ENCODE data around the gene SLC25A5.
A peak's percentile ranks its signal among the peaks of the same experiment; 100 is the strongest.

SLC25A5 gene

GRCh38 chrX:119482481-119483480, 14.5 kb downstream of the SLC25A5 start (continued):
- TF ChIP-seq ZNF2 (tag by site-specific recombination; IDR thresholded peaks at IDR 0.05) = peak; percentile 46; the same call in 1 of the 2 replicates
- TF ChIP-seq, protein P1, sequence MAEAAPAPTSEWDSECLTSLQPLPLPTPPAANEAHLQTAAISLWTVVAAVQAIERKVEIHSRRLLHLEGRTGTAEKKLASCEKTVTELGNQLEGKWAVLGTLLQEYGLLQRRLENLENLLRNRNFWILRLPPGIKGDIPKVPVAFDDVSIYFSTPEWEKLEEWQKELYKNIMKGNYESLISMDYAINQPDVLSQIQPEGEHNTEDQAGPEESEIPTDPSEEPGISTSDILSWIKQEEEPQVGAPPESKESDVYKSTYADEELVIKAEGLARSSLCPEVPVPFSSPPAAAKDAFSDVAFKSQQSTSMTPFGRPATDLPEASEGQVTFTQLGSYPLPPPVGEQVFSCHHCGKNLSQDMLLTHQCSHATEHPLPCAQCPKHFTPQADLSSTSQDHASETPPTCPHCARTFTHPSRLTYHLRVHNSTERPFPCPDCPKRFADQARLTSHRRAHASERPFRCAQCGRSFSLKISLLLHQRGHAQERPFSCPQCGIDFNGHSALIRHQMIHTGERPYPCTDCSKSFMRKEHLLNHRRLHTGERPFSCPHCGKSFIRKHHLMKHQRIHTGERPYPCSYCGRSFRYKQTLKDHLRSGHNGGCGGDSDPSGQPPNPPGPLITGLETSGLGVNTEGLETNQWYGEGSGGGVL (tag by site-specific recombination; IDR thresholded peaks at IDR 0.05) = no peak
- TF ChIP-seq ZNF548 (tag by site-specific recombination; IDR thresholded peaks at IDR 0.05) = no peak
- TF ChIP-seq ZNF416 (tag by site-specific recombination; IDR thresholded peaks at IDR 0.05) = no peak
- peak; percentile 62; the same call in 1 of the 2 replicates for TF ChIP-seq YY2 (tag by site-specific recombination; IDR thresholded peaks at IDR 0.05)
- TF ChIP-seq ZBTB8A (tag by site-specific recombination; IDR thresholded peaks at IDR 0.05) = peak; percentile 37; the same call in 1 of the 2 replicates
- TF ChIP-seq TCF7L2 (IDR thresholded peaks at IDR 0.05; ENCODE audit: borderline replicate concordance, low read depth, low read length) = no peak
- TF ChIP-seq KLF1 (tag by site-specific recombination; IDR thresholded peaks at IDR 0.05) = 0 out of 2 replicates have a peak, but pooled peaks have one; percentile 13
- no peak for TF ChIP-seq OVOL3 (tag by site-specific recombination; IDR thresholded peaks at IDR 0.05)
- peak; percentile 83 for TF ChIP-seq YY1 (tag by site-specific recombination; IDR thresholded peaks at IDR 0.05)
- TF ChIP-seq, protein P2, sequence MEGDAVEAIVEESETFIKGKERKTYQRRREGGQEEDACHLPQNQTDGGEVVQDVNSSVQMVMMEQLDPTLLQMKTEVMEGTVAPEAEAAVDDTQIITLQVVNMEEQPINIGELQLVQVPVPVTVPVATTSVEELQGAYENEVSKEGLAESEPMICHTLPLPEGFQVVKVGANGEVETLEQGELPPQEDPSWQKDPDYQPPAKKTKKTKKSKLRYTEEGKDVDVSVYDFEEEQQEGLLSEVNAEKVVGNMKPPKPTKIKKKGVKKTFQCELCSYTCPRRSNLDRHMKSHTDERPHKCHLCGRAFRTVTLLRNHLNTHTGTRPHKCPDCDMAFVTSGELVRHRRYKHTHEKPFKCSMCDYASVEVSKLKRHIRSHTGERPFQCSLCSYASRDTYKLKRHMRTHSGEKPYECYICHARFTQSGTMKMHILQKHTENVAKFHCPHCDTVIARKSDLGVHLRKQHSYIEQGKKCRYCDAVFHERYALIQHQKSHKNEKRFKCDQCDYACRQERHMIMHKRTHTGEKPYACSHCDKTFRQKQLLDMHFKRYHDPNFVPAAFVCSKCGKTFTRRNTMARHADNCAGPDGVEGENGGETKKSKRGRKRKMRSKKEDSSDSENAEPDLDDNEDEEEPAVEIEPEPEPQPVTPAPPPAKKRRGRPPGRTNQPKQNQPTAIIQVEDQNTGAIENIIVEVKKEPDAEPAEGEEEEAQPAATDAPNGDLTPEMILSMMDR (tag by site-specific recombination; IDR thresholded peaks at IDR 0.05) = peak; percentile 98
- TF ChIP-seq BCL11B (tag by site-specific recombination; IDR thresholded peaks at IDR 0.05; ENCODE audit: low read depth) = no peak
- TF ChIP-seq ZNF544 (tag by site-specific recombination; IDR thresholded peaks at IDR 0.05) = no peak
- TF ChIP-seq, protein P3, sequence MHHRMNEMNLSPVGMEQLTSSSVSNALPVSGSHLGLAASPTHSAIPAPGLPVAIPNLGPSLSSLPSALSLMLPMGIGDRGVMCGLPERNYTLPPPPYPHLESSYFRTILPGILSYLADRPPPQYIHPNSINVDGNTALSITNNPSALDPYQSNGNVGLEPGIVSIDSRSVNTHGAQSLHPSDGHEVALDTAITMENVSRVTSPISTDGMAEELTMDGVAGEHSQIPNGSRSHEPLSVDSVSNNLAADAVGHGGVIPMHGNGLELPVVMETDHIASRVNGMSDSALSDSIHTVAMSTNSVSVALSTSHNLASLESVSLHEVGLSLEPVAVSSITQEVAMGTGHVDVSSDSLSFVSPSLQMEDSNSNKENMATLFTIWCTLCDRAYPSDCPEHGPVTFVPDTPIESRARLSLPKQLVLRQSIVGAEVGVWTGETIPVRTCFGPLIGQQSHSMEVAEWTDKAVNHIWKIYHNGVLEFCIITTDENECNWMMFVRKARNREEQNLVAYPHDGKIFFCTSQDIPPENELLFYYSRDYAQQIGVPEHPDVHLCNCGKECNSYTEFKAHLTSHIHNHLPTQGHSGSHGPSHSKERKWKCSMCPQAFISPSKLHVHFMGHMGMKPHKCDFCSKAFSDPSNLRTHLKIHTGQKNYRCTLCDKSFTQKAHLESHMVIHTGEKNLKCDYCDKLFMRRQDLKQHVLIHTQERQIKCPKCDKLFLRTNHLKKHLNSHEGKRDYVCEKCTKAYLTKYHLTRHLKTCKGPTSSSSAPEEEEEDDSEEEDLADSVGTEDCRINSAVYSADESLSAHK (tag by site-specific recombination; IDR thresholded peaks at IDR 0.05) = no peak
- no peak for TF ChIP-seq ZNF394 (tag by site-specific recombination; IDR thresholded peaks at IDR 0.05; ENCODE audit: borderline replicate concordance)
- TF ChIP-seq PATZ1 (tag by site-specific recombination; IDR thresholded peaks at IDR 0.05) = no peak
- TF ChIP-seq, protein P4, sequence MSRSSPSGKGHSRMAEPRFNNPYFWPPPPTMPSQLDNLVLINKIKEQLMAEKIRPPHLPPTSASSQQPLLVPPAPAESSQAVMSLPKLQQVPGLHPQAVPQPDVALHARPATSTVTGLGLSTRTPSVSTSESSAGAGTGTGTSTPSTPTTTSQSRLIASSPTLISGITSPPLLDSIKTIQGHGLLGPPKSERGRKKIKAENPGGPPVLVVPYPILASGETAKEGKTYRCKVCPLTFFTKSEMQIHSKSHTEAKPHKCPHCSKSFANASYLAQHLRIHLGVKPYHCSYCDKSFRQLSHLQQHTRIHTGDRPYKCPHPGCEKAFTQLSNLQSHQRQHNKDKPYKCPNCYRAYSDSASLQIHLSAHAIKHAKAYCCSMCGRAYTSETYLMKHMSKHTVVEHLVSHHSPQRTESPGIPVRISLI (tag by site-specific recombination; IDR thresholded peaks at IDR 0.05) = peak; percentile 75; the same call in 1 of the 2 replicates
- TF ChIP-seq HOXD13 (CRISPR knock-in tag; IDR thresholded peaks at IDR 0.05; ENCODE audit: borderline replicate concordance) = no peak
- TF ChIP-seq GLI4 (tag by site-specific recombination; IDR thresholded peaks at IDR 0.05) = no peak
- no peak for TF ChIP-seq ZNF560 (tag by site-specific recombination; IDR thresholded peaks at IDR 0.05; ENCODE audit: borderline replicate concordance)
- TF ChIP-seq ZSCAN30 (tag by site-specific recombination; IDR thresholded peaks at IDR 0.05) = peak; percentile 30; the same call in 1 of the 2 replicates
- TF ChIP-seq ZNF426 (tag by site-specific recombination; IDR thresholded peaks at IDR 0.05) = no peak
- TF ChIP-seq, protein P5, sequence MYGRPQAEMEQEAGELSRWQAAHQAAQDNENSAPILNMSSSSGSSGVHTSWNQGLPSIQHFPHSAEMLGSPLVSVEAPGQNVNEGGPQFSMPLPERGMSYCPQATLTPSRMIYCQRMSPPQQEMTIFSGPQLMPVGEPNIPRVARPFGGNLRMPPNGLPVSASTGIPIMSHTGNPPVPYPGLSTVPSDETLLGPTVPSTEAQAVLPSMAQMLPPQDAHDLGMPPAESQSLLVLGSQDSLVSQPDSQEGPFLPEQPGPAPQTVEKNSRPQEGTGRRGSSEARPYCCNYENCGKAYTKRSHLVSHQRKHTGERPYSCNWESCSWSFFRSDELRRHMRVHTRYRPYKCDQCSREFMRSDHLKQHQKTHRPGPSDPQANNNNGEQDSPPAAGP (tag by site-specific recombination; IDR thresholded peaks at IDR 0.05) = peak; percentile 60; the same call in 1 of the 2 replicates
- TF ChIP-seq, protein P6, sequence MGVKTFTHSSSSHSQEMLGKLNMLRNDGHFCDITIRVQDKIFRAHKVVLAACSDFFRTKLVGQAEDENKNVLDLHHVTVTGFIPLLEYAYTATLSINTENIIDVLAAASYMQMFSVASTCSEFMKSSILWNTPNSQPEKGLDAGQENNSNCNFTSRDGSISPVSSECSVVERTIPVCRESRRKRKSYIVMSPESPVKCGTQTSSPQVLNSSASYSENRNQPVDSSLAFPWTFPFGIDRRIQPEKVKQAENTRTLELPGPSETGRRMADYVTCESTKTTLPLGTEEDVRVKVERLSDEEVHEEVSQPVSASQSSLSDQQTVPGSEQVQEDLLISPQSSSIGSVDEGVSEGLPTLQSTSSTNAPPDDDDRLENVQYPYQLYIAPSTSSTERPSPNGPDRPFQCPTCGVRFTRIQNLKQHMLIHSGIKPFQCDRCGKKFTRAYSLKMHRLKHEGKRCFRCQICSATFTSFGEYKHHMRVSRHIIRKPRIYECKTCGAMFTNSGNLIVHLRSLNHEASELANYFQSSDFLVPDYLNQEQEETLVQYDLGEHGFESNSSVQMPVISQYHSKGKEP (tag by site-specific recombination; IDR thresholded peaks at IDR 0.05) = no peak
- TF ChIP-seq FEZF1 (tag by site-specific recombination; IDR thresholded peaks at IDR 0.05) = peak; percentile 77

Measured in HEK293 (cell line).